ENCODE results near the gene KIF19. TPM values are rescaled to one million over a fixed set of nuclear protein-coding genes. Genes with fewer than 3 reads are reported as not detected.
A peak's percentile ranks its signal among the peaks of the same experiment; 100 is the strongest.

Gene KIF19
- polyA plus RNA-seq, 1 experiment = not detected

DNA sequence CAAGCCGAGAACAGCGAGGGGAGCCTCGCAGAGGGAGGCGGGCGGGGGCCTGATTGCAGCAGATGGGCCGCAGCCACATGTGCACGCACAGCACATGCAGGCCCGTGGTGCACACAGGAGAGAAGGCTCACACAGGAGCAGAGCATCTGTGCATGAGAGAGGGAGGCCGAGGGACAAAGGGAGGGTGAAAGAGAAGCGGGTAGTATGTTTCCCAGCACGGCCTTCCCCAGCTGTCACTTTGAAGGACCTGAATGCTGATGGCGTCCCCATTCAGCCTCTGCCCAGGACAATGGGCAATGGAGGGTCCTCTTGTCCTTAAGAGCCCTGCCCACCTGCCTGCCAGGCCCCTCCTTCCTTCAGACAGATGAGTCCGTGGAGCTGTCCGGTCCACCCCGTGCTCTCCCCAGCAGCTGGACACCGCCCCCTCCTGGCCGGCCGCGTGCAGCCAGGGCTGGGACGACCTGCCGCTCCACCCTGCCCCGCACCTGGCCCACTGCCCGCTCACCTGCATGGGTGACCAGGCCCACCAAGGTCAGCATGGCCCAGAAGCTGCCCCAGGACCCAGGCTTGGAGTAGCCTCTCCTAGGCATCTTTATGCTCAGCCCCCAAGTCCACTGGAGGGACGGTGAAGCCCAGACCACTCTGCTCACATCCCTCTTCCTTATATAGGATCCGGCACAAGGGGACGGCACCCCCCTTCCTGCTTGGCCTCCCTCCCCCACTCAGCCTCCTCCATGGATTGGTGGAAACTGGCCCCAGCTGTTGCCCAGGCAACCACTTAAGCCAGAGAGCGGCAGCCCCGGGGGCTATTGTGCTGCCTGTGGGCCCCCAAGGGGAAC lies 35.4 kb downstream of the KIF19 start, which contains the start of gene BTBD17:
TSS of gene BTBD17 (minus strand) at position 639 of the 839 bp plus-strand sequence. CDS start at position 590, 49 bp downstream.
- no peak within 1 kb of the TSS for H3K27ac ChIP-seq (ENCODE audit: low read depth, low read length)
- H3K9me3 ChIP-seq (ENCODE audit: control insufficient read depth, insufficient read depth, low read length) = no peaks in the 10 kb centered on the region
- ChIA-PET CTCF (no interaction called here), POLR2A (no interaction called here)
- H3K27me3 ChIP-seq (ENCODE audit: control insufficient read depth, insufficient read depth, low read length) = peaks cover 18% of the 10 kb centered on the region
- no peak within 1 kb of the TSS for H3K4me3 ChIP-seq (ENCODE audit: low read depth, low read length)
- DNase-seq (ENCODE audit: low read depth, low spot score) = no peak
- TF ChIP-seq CTCF (IDR thresholded peaks at IDR 0.05; ENCODE audit: low read depth, low read length) = peak; percentile 30

DNA sequence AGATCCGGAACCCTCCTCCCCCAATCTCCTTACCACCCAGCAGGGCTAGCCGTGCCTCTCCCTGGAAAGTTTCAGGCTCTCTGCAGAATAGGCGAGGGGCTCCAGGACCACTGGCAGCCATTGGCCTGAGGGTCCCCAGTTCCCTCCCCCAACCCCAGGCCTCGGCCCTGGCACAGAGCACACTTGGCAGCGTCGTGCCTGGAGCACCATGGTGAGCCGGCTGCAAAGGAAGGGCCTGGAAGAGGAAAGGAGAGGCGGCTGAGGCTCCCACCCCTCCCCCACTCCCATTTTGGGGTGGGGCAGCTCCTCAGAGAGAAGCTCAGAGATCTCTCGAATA lies 36.0 kb downstream of the KIF19 start:
- Histone ChIP-seq H3K27ac (ENCODE audit: low read depth, low read length) (no peak overlapping the region), H3K4me3 (ENCODE audit: low read depth, low read length) (no peak overlapping the region), H3K9me3 (ENCODE audit: control insufficient read depth, insufficient read depth, low read length) (no peaks in the 10 kb centered on the region), H3K27me3 (ENCODE audit: control insufficient read depth, insufficient read depth, low read length) (peaks cover 17% of the 10 kb centered on the region)
- POLR2A ChIA-PET = no interaction called here
- TF ChIP-seq CTCF (IDR thresholded peaks at IDR 0.05; ENCODE audit: low read depth, low read length) = no peak
- CTCF ChIA-PET = no interaction called here
- no peak for DNase-seq (ENCODE audit: low read depth, low spot score)

DNA sequence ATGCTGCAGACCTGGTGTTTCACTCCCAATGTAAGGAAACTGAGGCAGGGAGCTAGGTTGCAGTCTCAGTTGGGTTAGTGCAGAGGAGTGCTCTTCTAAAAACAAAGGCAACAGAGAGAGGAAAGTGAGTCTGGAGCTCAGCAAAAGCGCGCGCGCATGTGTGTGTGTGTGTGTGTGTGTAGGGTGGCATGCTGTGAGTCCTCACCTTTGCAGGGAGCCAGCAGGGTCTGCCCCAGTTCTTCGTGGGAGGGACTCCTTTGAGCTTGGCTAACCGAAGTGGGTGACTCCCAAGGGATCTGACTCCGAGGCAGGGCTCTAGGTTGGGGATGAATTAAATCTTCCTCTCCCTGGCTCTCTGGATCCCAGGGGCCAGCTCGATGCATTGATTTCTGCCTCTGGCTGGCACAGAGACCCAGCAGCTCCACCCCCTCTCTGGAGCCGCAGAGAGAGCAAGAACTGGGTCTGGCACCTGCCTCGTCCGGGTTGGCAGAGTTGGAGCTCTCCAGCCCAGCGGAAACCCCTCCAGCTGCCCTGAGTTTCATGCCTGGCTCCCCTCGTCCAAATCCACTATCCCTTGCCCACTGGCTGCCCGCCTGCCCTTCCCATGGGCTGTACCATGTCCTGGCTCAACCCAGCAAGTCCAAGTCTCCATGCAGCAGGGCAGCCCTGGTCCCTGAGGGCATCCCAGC lies 36.9 kb downstream of the KIF19 start:
- no peak for TF ChIP-seq CTCF (IDR thresholded peaks at IDR 0.05; ENCODE audit: low read depth, low read length)
- no peak for DNase-seq (ENCODE audit: low read depth, low spot score)
- H3K27ac ChIP-seq (ENCODE audit: low read depth, low read length) = no peak overlapping the region
- peaks cover 14% of the 10 kb centered on the region for H3K27me3 ChIP-seq (ENCODE audit: control insufficient read depth, insufficient read depth, low read length)
- no peak overlapping the region for H3K4me3 ChIP-seq (ENCODE audit: low read depth, low read length)
- CTCF ChIA-PET = interaction anchor here (1.0 kb wide), 1 partner anchor 94 kb away, joined by 5 read pairs; no protein-coding TSS in a partner anchor
- POLR2A ChIA-PET = no interaction called here
- H3K9me3 ChIP-seq (ENCODE audit: control insufficient read depth, insufficient read depth, low read length) = no peaks in the 10 kb centered on the region

GRCh38 chr17:74367206-74367605 lies 41.2 kb downstream of the KIF19 start, which contains the start of gene GPR142:
TSS of gene GPR142 (plus strand) at chr17:74367506. CDS start at chr17:74369541, 2,035 bp downstream.
- Histone ChIP-seq H3K9me3 (ENCODE audit: control insufficient read depth, insufficient read depth, low read length) (no peaks in the 10 kb centered on the region; the same call in 1 of the 2 replicates), H3K27ac (ENCODE audit: low read depth, low read length) (no peak within 1 kb of the TSS), H3K4me3 (ENCODE audit: low read depth, low read length) (no peak within 1 kb of the TSS), H3K27me3 (ENCODE audit: control insufficient read depth, insufficient read depth, low read length) (peaks cover 5% of the 10 kb centered on the region)
- DNase-seq (ENCODE audit: low read depth, low spot score) = no peak
- POLR2A ChIA-PET = no interaction called here
- CTCF ChIA-PET = interaction anchor here (0.6 to 2.9 kb wide), 16 partner anchors 12 to 235 kb away, joined by 3 to 37 read pairs (median 4); no protein-coding TSS in a partner anchor
- no peak for TF ChIP-seq CTCF (IDR thresholded peaks at IDR 0.05; ENCODE audit: low read depth, low read length)

All from AG04450 (cell line).